Measurements from ENCODE around the gene ZNF575.

DNA sequence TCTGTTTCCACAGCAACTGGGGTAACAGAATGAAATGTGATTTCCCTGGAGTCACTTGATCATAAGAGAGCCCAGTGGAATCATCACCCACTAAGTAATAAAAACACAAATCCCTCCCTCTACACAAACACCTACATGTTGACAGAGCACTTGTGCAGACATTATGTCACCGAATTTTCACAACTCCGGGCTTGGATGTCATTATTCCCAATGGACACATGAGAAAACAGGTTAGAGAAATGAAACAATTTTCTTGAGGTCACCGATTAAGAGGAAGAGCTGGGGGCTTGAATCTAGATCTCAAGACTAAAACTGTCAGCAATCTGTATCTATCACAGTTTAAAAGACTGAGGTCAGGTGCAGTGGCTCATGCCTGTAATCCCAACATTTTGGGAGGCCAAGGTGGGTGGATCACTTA is 39.2 kb downstream of the ZNF575 start:
- TF ChIP-seq, protein P1, sequence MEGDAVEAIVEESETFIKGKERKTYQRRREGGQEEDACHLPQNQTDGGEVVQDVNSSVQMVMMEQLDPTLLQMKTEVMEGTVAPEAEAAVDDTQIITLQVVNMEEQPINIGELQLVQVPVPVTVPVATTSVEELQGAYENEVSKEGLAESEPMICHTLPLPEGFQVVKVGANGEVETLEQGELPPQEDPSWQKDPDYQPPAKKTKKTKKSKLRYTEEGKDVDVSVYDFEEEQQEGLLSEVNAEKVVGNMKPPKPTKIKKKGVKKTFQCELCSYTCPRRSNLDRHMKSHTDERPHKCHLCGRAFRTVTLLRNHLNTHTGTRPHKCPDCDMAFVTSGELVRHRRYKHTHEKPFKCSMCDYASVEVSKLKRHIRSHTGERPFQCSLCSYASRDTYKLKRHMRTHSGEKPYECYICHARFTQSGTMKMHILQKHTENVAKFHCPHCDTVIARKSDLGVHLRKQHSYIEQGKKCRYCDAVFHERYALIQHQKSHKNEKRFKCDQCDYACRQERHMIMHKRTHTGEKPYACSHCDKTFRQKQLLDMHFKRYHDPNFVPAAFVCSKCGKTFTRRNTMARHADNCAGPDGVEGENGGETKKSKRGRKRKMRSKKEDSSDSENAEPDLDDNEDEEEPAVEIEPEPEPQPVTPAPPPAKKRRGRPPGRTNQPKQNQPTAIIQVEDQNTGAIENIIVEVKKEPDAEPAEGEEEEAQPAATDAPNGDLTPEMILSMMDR (IDR thresholded peaks at IDR 0.05): no peak
- no peak for TF ChIP-seq POLR2A (IDR thresholded peaks at IDR 0.05)
